Parathyroid adenoma (tissue), 2 donors: ENCODE measurements around the gene SNTA1.
"Not testable (repeated sequence)": the region's sequence is repeated elsewhere in the genome, so short reads cannot be mapped to it uniquely, and the experiment has no call there.

Experiments
- H2AFZ ChIP-seq: fragments of 300-600 bp; sonication (generic); one replicate; pipeline ENCODE4 v1.7.0; 2017; ENCODE audit warnings: antibody characterized with exemption, mild to moderate bottlenecking
- H3K27ac ChIP-seq: fragments of 300-600 bp; sonication (generic); one replicate; pipeline ENCODE4 v1.7.0; 2017
- H3K27me3 ChIP-seq: fragments of 300-600 bp; sonication (generic); one replicate; pipeline ENCODE4 v1.7.0; 2017; ENCODE audit warnings: low read length; ENCODE audit not compliant: control insufficient read depth, insufficient read depth
- H3K36me3 ChIP-seq: fragments of 300-600 bp; sonication (generic); one replicate; pipeline ENCODE4 v1.7.0; 2017; ENCODE audit warnings: low read length; ENCODE audit not compliant: control insufficient read depth, insufficient read depth
- H3K4me1 ChIP-seq: fragments of 300-600 bp; sonication (generic); one replicate; pipeline ENCODE4 v1.7.0; 2017; ENCODE audit warnings: control low read depth
- H3K4me2 ChIP-seq: fragments of 300-600 bp; sonication (generic); one replicate; pipeline ENCODE4 v1.7.0; 2017; ENCODE audit warnings: low read length
- H3K4me3 ChIP-seq: fragments of 300-600 bp; sonication (generic); one replicate; pipeline ENCODE4 v1.7.0; 2017; ENCODE audit warnings: low read depth, low read length
- H3K79me2 ChIP-seq: fragments of 300-600 bp; sonication (generic); one replicate; pipeline ENCODE4 v1.7.0; 2017; ENCODE audit warnings: control low read depth
- H3K9ac ChIP-seq: fragments of 300-600 bp; sonication (generic); one replicate; pipeline ENCODE4 v1.7.0; 2017; ENCODE audit warnings: mild to moderate bottlenecking
- H3K9me3 ChIP-seq: fragments of 300-600 bp; sonication (generic); one replicate; pipeline ENCODE4 v1.7.0; 2017; ENCODE audit warnings: low read length; ENCODE audit not compliant: control insufficient read depth
- TF ChIP-seq, protein P1 (sequence below): fragments of 300-600 bp; sonication (generic); IDR thresholded peaks from one replicate; pipeline ENCODE4 v1.7.0; 2017; ENCODE audit warnings: antibody characterized with exemption, mild to moderate bottlenecking
- donor health status: primary hyperparathyroidism.

SNTA1 gene

DNA sequence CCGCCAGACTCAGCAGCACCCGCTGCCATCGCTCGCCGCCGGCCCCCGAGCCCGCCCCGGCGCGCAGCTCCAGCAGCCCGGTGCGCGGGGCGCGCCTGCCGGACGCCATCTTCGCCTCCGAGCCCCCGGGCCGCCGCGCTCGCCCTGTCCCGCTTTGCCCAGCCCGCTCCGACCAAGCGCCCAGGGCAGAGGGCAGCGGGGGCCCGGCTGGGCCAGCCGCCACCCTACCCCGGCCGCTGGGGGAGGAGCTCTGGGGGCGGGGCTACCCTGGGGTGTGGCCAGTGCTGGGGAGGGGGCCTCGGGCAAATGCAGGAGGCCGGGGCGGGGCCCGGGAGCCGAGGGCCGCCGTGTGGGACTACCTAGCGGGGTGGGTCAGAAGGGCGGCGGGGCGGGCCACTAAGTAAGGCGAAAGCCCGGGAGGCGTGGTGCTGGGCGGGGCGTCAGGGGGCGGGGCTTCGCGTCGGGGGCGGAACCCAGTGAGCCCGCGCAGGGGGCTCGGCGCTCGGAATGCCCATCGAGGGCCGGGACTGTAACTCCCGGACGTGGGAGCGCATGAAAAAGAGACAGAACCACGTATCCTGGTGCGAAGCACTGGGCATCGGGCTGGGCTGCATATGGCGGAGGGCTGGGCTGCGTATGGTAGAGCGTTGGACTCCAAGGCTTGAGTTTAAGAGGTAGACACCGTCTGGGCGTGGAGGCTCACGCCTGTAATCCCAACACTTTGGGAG lies at the start of gene SNTA1:
Gene SNTA1, minus strand, starts transcription at position 252 of the 728 bp plus-strand sequence. Its CDS starts 143 bp downstream, at position 109.
- Histone ChIP-seq H3K4me3 (peak within 1 kb of the TSS; percentile 63), H3K27ac (peak within 1 kb of the TSS; percentile 39), H3K9ac (no peak within 1 kb of the TSS), H3K79me2 (no peaks in the 10 kb centered on the region), H3K9me3 (no peaks in the 10 kb centered on the region), H2AFZ (peak within 1 kb of the TSS; percentile 98), H3K36me3 (no peaks in the 10 kb centered on the region), H3K27me3 (no peaks in the 10 kb centered on the region), H3K4me1 (peaks cover 3% of the 10 kb centered on the region), H3K4me2 (peak within 1 kb of the TSS; percentile 95)
- TF ChIP-seq, protein P1, sequence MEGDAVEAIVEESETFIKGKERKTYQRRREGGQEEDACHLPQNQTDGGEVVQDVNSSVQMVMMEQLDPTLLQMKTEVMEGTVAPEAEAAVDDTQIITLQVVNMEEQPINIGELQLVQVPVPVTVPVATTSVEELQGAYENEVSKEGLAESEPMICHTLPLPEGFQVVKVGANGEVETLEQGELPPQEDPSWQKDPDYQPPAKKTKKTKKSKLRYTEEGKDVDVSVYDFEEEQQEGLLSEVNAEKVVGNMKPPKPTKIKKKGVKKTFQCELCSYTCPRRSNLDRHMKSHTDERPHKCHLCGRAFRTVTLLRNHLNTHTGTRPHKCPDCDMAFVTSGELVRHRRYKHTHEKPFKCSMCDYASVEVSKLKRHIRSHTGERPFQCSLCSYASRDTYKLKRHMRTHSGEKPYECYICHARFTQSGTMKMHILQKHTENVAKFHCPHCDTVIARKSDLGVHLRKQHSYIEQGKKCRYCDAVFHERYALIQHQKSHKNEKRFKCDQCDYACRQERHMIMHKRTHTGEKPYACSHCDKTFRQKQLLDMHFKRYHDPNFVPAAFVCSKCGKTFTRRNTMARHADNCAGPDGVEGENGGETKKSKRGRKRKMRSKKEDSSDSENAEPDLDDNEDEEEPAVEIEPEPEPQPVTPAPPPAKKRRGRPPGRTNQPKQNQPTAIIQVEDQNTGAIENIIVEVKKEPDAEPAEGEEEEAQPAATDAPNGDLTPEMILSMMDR = no peak

DNA sequence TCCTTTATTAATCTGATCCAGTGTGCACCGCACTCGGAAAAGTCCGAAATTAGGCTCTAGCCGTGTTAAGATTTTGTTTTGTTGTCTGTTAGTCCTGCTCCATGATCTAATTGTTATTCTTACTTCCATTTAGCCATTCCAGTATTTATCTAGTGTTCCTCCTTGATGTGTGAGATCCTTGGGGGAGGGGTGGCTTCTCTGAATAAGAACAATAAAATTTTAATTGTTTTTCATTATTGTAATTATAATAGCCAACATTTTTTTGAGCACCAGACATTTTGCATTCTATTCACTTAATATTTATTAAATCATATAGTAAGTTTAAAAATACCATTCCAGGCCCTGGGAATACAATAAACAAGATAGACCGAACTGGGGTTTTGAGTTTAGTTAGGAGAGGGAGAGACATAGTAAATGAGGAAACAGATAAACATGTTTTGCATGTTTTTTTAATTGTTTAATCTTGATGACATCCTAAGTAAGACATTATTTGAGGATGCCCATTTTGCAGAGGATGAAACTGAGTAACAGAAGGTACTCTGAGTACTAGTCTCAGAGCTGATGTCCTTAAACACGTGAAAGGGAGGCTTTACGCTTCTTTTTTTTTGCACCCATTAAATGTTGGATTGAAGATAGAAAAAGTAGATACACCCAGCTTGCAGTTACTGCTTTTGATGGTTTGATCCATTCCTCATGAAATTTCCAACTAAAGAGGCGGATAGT lies 47.5 kb upstream of the SNTA1 start:
- H2AFZ ChIP-seq = peak overlapping the region; percentile 86
- no peaks in the 10 kb centered on the region for H3K27me3 ChIP-seq
- peak overlapping the region; percentile 80 for H3K4me3 ChIP-seq
- no peaks in the 10 kb centered on the region for H3K36me3 ChIP-seq
- peak overlapping the region; percentile 70 for H3K4me2 ChIP-seq
- TF ChIP-seq, protein P1 = no peak
- H3K4me1 ChIP-seq = peaks cover 4% of the 10 kb centered on the region
- H3K27ac ChIP-seq = no peak overlapping the region
- no peak overlapping the region for H3K9ac ChIP-seq
- H3K79me2 ChIP-seq = peaks cover 39% of the 10 kb centered on the region
- no peaks in the 10 kb centered on the region for H3K9me3 ChIP-seq

- TF ChIP-seq, protein P1 = no peak
- peak within 1 kb of the TSS; percentile 99 for H3K4me2 ChIP-seq
- peak within 1 kb of the TSS; percentile 94 for H3K27ac ChIP-seq
Measured at GRCh38 chr20:33490023-33490933, 46.7 kb upstream of the SNTA1 start, which contains the start of gene CBFA2T2. Gene CBFA2T2 (plus strand): TSS chr20:33490096. CDS start chr20:33490268, 172 bp downstream.

DNA sequence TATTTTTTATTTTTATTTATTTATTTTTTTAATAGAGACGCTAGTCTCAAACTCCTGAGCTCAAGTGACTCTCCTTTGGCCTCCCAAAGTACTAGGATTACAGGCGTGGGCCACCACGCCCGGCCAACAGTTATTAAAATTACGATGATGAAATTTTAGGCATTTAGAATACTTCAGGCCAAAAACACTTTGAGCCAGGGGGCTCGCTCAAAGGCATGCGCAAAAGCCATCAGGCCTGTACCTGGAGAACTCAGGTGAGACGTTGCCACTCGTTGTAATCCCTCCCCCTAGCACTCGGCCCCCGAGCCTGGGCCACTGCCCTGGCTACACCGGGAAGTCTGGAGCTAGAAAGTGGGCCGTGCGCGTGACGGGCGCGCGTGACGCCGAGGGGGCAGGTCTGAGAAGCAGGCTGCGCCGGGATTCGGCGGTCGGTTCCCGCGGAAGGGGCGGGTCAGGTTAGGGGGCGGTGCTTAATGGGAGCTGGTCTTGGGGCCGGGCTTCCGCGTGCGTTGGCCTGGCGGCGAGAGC lies 46.0 kb upstream of the SNTA1 start:
- peak overlapping the region; percentile 99 for H3K4me2 ChIP-seq
- TF ChIP-seq, protein P1 = no peak
- H3K9me3 ChIP-seq = no peaks in the 10 kb centered on the region
- no peaks in the 10 kb centered on the region for H3K36me3 ChIP-seq
- H3K4me1 ChIP-seq = peaks cover 4% of the 10 kb centered on the region
- peaks cover 28% of the 10 kb centered on the region for H3K79me2 ChIP-seq
- H3K27me3 ChIP-seq = no peaks in the 10 kb centered on the region
- peak overlapping the region; percentile 98 for H2AFZ ChIP-seq
- H3K27ac ChIP-seq = peak overlapping the region; percentile 94
- H3K4me3 ChIP-seq = peak overlapping the region; percentile 63
- H3K9ac ChIP-seq = peak overlapping the region; percentile 57

More at GRCh38 chr20:33490023-33490933, 46.7 kb upstream of the SNTA1 start, which contains the start of gene CBFA2T2:
- Histone ChIP-seq H3K4me1 (peaks cover 4% of the 10 kb centered on the region), H2AFZ (peak within 1 kb of the TSS; percentile 98), H3K9me3 (no peaks in the 10 kb centered on the region), H3K27me3 (no peaks in the 10 kb centered on the region), H3K9ac (peak within 1 kb of the TSS; percentile 63), H3K4me3 (peak within 1 kb of the TSS; percentile 80), H3K79me2 (peaks cover 35% of the 10 kb centered on the region), H3K36me3 (no peaks in the 10 kb centered on the region)

DNA sequence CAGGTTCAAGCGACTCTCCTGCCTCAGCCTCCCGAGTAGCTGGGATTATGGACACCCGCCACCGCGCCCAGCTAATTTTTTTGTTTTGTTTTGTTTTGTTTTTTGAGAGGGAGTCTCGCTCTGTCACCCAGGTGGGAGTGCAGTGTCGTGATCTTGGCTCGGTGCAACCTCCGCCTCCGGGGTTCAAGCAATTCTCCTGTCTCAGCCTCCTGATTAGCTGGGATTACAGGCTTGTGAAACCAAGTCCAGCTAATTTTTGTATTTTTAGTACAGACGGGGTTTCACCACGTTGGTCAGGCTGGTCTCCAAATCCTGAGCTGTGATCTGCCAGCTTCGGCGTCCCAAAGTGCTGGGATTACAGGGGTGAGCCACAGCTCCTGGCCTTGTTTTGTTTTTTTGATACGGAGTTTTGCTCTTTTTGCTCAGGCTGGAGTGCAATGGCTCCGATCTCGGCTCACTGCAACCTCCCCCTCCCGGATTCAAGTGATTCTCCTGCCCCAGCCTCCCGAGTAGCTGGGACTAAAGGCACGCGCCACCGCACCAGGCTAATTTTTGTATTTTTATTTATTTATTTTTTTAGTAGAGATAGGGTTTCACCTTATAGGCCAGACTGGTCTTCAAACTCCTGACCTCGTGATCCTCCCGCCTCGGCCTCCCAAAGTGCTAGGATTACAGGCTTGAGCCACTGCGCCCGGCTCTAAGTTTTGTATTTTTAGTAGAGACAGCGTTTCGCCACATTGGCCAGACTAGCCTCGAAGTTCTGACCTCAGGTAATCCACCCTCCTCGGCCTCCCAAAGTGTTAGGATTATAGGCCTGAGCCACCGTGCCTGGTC lies 45.3 kb upstream of the SNTA1 start:
- Histone ChIP-seq H2AFZ (peak overlapping the region; percentile 98), H3K27ac (peak overlapping the region; percentile 94), H3K79me2 (peaks cover 26% of the 10 kb centered on the region), H3K4me2 (peak overlapping the region; percentile 99)
- not testable (repeated sequence) for H3K36me3 ChIP-seq, H3K4me1 ChIP-seq, H3K4me3 ChIP-seq, H3K27me3 ChIP-seq, H3K9ac ChIP-seq, H3K9me3 ChIP-seq
